Hepatocyte (in vitro differentiated cells): Measurements from ENCODE around the gene RNF151. TPM values are rescaled to one million over a fixed set of nuclear protein-coding genes. Genes with fewer than 3 reads are reported as not detected.

Experiments
- DNase-seq: peaks from one replicate; pipeline ENCODE4 v3.0.0-alpha.2; 2016; ENCODE audit warnings: low spot score
- H2AFZ ChIP-seq: fragments of 200-600 bp; sonication (generic); 2 replicates; pipeline ENCODE4 v1.6.0; 2016; ENCODE audit warnings: antibody characterized with exemption, mild to moderate bottlenecking
- H3K27ac ChIP-seq: fragments of 200-600 bp; sonication (generic); 2 replicates; pipeline ENCODE4 v1.5.1; 2016; ENCODE audit warnings: mild to moderate bottlenecking
- H3K27me3 ChIP-seq: fragments of 200-600 bp; sonication (generic); 2 replicates; pipeline ENCODE4 v1.6.1; 2016
- H3K36me3 ChIP-seq: fragments of 200-600 bp; sonication (generic); replicated peaks from 2 replicates; pipeline ENCODE4 v1.5.1; 2016; ENCODE audit warnings: low read depth; ENCODE audit not compliant: insufficient read depth
- H3K4me1 ChIP-seq: fragments of 200-600 bp; sonication (generic); 2 replicates; pipeline ENCODE4 v1.5.1; 2016; ENCODE audit warnings: mild to moderate bottlenecking, moderate library complexity; ENCODE audit not compliant: insufficient read depth
- H3K4me2 ChIP-seq: fragments of 200-600 bp; sonication (generic); 2 replicates; pipeline ENCODE4 v1.6.0; 2016
- H3K4me3 ChIP-seq: fragments of 200-600 bp; sonication (generic); 2 replicates; pipeline ENCODE4 v1.5.1; 2016; ENCODE audit warnings: mild to moderate bottlenecking
- H3K79me2 ChIP-seq: fragments of 200-600 bp; sonication (generic); 2 replicates; pipeline ENCODE4 v1.6.0; 2017; ENCODE audit warnings: mild to moderate bottlenecking
- H3K9me2 ChIP-seq: fragments of 200-600 bp; sonication (generic); replicated peaks from 2 replicates; pipeline ENCODE4 v1.6.0; 2017; ENCODE audit warnings: mild to moderate bottlenecking; ENCODE audit not compliant: insufficient read depth
- H3K9me3 ChIP-seq: fragments of 200-600 bp; sonication (generic); 2 replicates; pipeline ENCODE4 v1.5.1; 2016; ENCODE audit warnings: low read depth, mild to moderate bottlenecking
- H4K20me1 ChIP-seq: fragments of 200-600 bp; sonication (generic); 2 replicates; pipeline ENCODE4 v1.6.0; 2016; ENCODE audit warnings: mild to moderate bottlenecking; ENCODE audit not compliant: insufficient read depth, poor library complexity, severe bottlenecking
- EZH2 ChIP-seq: fragments of 200-600 bp; sonication (generic); IDR thresholded peaks from 2 replicates; pipeline ENCODE4 v1.6.1; 2016; ENCODE audit warnings: antibody characterized with exemption, mild to moderate bottlenecking, borderline replicate concordance
- EZH2phosphoT487 ChIP-seq: fragments of 200-600 bp; sonication (generic); IDR thresholded peaks from one replicate; pipeline ENCODE4 v1.6.1; 2018; ENCODE audit warnings: antibody characterized with exemption, mild to moderate bottlenecking, low read depth, moderate library complexity; ENCODE audit not compliant: unreplicated experiment, severe bottlenecking
- WGBS: methylation state at CpG from one replicate; pipeline ENCODE4 v1.1.6; 2016; ENCODE audit warnings: low lambda C conversion rate; ENCODE audit errors: missing lambda C conversion rate; 5-methylcytosine and 5-hydroxymethylcytosine counted together
- polyA plus RNA-seq: library from polyadenylated mRNA; unstranded; fragments of >200 nt; fragmentation: Nextera tagmentation; extraction: Ambion mirVana; gene quantifications from 2 replicates; pipeline ENCODE4 v1.2.1, GENCODE V29; 2016
- total RNA-seq: library from RNA; depleted of rRNA; stranded (reverse); fragments of >200 nt; gene quantifications from 2 replicates; pipeline ENCODE4 v1.2.3, GENCODE V29; 2014
- TF ChIP-seq, protein P1 (sequence below): fragments of 200-600 bp; sonication (generic); IDR thresholded peaks from 2 replicates; pipeline ENCODE4 v1.5.1; 2016; ENCODE audit warnings: antibody characterized with exemption, mild to moderate bottlenecking; ENCODE audit not compliant: poor library complexity

The RNF151 gene
- total and polyA plus RNA-seq, 2 experiments from 2014 or later, result not detected

DNA sequence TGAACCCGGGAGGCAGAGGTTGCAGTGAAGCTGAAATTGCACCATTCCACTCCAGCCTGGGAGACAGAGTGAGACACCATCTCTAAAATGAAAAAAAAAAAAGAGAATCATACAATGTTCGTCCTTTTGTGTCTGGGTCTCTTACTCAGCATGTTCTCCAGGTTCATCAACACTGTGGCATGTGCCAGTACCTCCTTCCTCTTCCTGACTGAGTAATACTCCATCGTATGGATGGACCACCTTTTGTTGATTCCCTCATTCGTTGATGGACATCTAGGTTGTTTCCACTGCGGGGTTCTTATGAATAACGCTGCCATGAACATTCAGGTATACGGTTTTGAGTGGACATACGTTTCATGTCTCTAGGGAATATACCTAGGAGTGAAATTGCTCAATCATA, 44.3 kb upstream of the RNF151 start:
- peaks cover 38% of the 10 kb centered on the region for H3K27me3 ChIP-seq
- DNase-seq, result no peak
- TF ChIP-seq, protein P1, sequence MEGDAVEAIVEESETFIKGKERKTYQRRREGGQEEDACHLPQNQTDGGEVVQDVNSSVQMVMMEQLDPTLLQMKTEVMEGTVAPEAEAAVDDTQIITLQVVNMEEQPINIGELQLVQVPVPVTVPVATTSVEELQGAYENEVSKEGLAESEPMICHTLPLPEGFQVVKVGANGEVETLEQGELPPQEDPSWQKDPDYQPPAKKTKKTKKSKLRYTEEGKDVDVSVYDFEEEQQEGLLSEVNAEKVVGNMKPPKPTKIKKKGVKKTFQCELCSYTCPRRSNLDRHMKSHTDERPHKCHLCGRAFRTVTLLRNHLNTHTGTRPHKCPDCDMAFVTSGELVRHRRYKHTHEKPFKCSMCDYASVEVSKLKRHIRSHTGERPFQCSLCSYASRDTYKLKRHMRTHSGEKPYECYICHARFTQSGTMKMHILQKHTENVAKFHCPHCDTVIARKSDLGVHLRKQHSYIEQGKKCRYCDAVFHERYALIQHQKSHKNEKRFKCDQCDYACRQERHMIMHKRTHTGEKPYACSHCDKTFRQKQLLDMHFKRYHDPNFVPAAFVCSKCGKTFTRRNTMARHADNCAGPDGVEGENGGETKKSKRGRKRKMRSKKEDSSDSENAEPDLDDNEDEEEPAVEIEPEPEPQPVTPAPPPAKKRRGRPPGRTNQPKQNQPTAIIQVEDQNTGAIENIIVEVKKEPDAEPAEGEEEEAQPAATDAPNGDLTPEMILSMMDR, result no peak
- TF ChIP-seq EZH2 (no peak), EZH2phosphoT487 (no peak)
- H3K4me3 ChIP-seq, result no peak overlapping the region
- no peak overlapping the region for H3K27ac ChIP-seq
- H4K20me1 ChIP-seq, result no peaks in the 10 kb centered on the region
- H3K9me3 ChIP-seq, result no peaks in the 10 kb centered on the region
- no peaks in the 10 kb centered on the region for H3K9me2 ChIP-seq
- 83% methylated on average over 8 of the region's 8 CpGs for WGBS
- H3K4me1 ChIP-seq, result peaks cover 18% of the 10 kb centered on the region
- H3K36me3 ChIP-seq, result no peaks in the 10 kb centered on the region
- H3K4me2 ChIP-seq, result no peak overlapping the region
- H3K79me2 ChIP-seq, result no peaks in the 10 kb centered on the region
- H2AFZ ChIP-seq, result no peak overlapping the region

DNA sequence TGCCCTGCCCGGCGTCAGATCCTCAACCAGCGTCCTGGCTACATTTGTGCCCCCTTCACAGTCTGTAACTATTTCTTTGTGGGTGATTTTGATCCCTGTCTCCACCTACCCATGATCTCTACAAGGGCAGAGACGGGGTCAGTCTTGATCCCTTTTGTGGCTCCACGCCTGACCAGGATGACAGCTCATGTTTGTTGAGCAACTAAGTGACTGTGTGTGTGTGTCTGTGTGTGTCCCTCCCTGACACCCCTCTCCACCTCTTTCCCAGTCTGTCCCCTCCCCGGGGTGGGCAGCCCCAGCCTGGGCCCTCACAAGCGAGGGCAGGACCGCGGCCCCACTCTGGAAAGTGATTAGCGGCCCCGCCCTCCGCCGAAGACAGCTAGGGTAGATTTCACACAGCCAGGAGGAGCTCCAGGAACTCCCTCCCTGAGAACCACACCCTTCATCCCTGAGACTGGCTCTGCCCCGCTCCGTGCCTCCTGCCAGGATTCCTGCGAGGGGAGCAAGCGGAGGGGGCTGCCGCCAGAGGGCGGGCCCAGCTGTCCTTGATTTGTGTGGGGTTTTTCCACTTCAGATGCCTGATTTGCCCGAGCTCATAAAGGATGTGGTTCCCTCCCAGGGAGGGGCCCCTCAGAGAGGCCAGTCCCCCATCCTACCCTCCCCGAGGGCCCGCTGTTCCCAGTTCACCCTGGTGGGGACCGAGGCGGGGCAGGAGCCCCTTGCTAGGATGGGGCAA, 43.2 kb upstream of the RNF151 start:
- Histone ChIP-seq H3K27me3 (peaks cover 32% of the 10 kb centered on the region), H4K20me1 (no peaks in the 10 kb centered on the region), H3K9me3 (no peaks in the 10 kb centered on the region), H2AFZ (peak overlapping the region; percentile 4), H3K4me1 (peaks cover 17% of the 10 kb centered on the region), H3K4me2 (peak overlapping the region; percentile 50), H3K9me2 (no peaks in the 10 kb centered on the region), H3K36me3 (no peaks in the 10 kb centered on the region), H3K79me2 (no peaks in the 10 kb centered on the region), H3K4me3 (no peak overlapping the region), H3K27ac (no peak overlapping the region)
- DNase-seq, result peak; percentile 85
- TF ChIP-seq, protein P1, result peak; percentile 44
- no peak for TF ChIP-seq EZH2phosphoT487
- TF ChIP-seq EZH2, result no peak
- 12% methylated on average over 22 of the region's 24 CpGs for WGBS

DNA sequence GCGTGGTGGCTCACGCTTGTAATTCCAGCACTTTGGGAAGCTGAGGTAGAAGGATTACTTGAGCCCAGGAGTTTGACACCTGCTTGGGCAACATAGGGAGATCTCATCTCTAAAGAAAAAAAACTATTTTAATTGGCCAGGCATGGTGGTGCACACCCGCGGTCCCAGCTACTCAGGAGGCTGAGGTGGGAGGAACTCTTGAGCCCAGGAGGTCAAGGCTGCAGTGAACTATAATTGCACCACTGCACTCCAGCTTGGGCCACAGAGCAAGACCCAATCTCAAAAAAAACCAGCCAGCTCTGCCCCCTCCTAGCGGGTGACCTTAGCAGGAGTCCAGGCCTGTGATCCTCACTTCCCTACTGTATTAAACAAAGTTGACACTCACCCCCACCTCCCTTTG, 42.6 kb upstream of the RNF151 start:
- no peak overlapping the region for H2AFZ ChIP-seq
- DNase-seq, result no peak
- no peaks in the 10 kb centered on the region for H3K9me2 ChIP-seq
- 67% methylated on average over 5 of the region's 5 CpGs for WGBS
- H3K27me3 ChIP-seq, result peaks cover 26% of the 10 kb centered on the region
- no peaks in the 10 kb centered on the region for H3K9me3 ChIP-seq
- H3K4me2 ChIP-seq, result peak overlapping the region; percentile 50
- H3K79me2 ChIP-seq, result no peaks in the 10 kb centered on the region
- peaks cover 15% of the 10 kb centered on the region for H3K4me1 ChIP-seq
- H3K27ac ChIP-seq, result no peak overlapping the region
- TF ChIP-seq, protein P1, result no peak
- no peak for TF ChIP-seq EZH2
- TF ChIP-seq EZH2phosphoT487, result no peak
- H4K20me1 ChIP-seq, result no peaks in the 10 kb centered on the region
- H3K36me3 ChIP-seq, result no peaks in the 10 kb centered on the region
- no peak overlapping the region for H3K4me3 ChIP-seq

DNA sequence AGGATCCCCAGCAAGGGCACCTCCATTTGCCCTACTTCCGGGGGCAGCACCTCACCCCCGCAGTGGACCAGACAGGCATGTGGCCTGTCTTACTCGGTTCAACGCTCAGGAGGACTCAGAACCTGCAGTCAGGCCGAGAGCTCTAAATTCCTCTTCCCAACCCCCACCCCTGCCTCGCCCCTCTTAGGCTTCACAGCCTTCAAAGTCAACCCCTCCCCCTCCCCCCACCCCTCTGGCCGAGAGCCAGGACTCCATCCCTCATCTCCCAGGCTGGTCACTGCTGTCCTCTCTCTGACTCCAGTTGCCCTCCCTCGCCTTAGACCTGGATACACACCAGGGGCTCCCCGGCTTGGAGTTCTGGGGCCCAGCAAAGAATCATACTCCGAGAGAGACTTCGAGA, 40.4 kb upstream of the RNF151 start:
- Histone ChIP-seq H3K4me1 (peaks cover 15% of the 10 kb centered on the region), H3K27ac (no peak overlapping the region), H3K4me3 (no peak overlapping the region), H4K20me1 (no peaks in the 10 kb centered on the region), H3K79me2 (no peaks in the 10 kb centered on the region), H2AFZ (no peak overlapping the region), H3K9me3 (no peaks in the 10 kb centered on the region), H3K4me2 (no peak overlapping the region), H3K36me3 (no peaks in the 10 kb centered on the region), H3K27me3 (peaks cover 7% of the 10 kb centered on the region), H3K9me2 (no peaks in the 10 kb centered on the region)
- WGBS, result 54% methylated on average over 9 of the region's 11 CpGs
- TF ChIP-seq, protein P1, result no peak
- TF ChIP-seq EZH2phosphoT487, result no peak
- TF ChIP-seq EZH2, result no peak
- DNase-seq, result no peak
